ENCODE results near the gene RAPH1. TPM values are rescaled to one million over a fixed set of nuclear protein-coding genes. Genes with fewer than 3 reads are reported as not detected.
A peak's percentile ranks its signal among the peaks of the same experiment; 100 is the strongest.

Gene RAPH1
- total and polyA plus RNA-seq, 2 experiments from 2014 or later, result 5.0 to 36.2 TPM

DNA sequence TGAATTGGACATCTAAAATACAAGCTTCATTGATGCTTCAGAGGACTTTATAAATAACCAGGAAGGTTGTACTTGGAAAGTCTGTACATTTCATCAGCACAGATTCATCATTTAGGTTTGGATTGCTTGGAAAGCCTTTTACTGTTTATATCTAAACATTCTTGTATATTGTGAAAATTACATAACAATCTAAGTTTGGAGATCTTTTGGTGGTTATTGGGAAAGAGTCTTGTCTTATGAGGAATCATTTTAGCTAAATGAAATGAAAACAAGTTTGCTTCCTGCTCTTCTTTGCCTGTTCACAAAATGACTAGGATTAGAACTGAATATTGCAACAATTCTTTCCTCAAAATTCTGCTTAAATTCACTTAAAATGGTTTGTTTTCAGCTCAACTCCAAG is 127.6 kb downstream of the RAPH1 start:
- no peak overlapping the region for H3K4me2 ChIP-seq
- H4K20me1 ChIP-seq (replicated peaks; ENCODE audit: insufficient read depth), result peaks cover 12% of the 10 kb centered on the region; the same call in 1 of the 2 replicates
- no peaks in the 10 kb centered on the region for H3K9me3 Mint-ChIP-seq
- peaks cover 63% of the 10 kb centered on the region for H3K36me3 Mint-ChIP-seq (ENCODE audit: low read depth)
- no peak for ATAC-seq
- H3K4me3 Mint-ChIP-seq, result no peak overlapping the region
- no peak overlapping the region for H2AFZ ChIP-seq
- no peaks in the 10 kb centered on the region for H3K4me1 ChIP-seq (ENCODE audit: insufficient read depth)
- no peak overlapping the region for H3K27ac Mint-ChIP-seq
- no peaks in the 10 kb centered on the region for H3K27me3 Mint-ChIP-seq (ENCODE audit: insufficient read depth, low read depth, poor library complexity)
- peaks cover 48% of the 10 kb centered on the region for H3K36me3 ChIP-seq (ENCODE audit: insufficient read depth)
- no peak overlapping the region for H3K27ac ChIP-seq (ENCODE audit: low read depth)
- no peak for DNase-seq (ENCODE audit: low spot score)
- no peaks in the 10 kb centered on the region for H3K79me2 ChIP-seq (replicated peaks; ENCODE audit: insufficient read depth)
- no peaks in the 10 kb centered on the region for H3F3A ChIP-seq (replicated peaks; ENCODE audit: low read depth)
- no peaks in the 10 kb centered on the region for H3K9me2 ChIP-seq (ENCODE audit: insufficient read depth)
- H3K4me3 ChIP-seq, result no peak overlapping the region
- no peaks in the 10 kb centered on the region for H3K4me1 Mint-ChIP-seq
- H3K27me3 ChIP-seq (ENCODE audit: insufficient read depth), result no peaks in the 10 kb centered on the region
- TF ChIP-seq CREB1 (CRISPR knock-in tag; IDR thresholded peaks at IDR 0.05; ENCODE audit: low read depth) (no peak), ZNF114 (CRISPR knock-in tag; IDR thresholded peaks at IDR 0.05) (no peak), POLR2AphosphoS5 (IDR thresholded peaks at IDR 0.05; ENCODE audit: low read depth) (no peak), NANOG (IDR thresholded peaks at IDR 0.05; ENCODE audit: borderline replicate concordance) (no peak), ZNF331 (CRISPR knock-in tag; IDR thresholded peaks at IDR 0.05; ENCODE audit: low read depth) (no peak), EZH2phosphoT487 (IDR thresholded peaks at IDR 0.05; ENCODE audit: unreplicated experiment) (no peak)

DNA sequence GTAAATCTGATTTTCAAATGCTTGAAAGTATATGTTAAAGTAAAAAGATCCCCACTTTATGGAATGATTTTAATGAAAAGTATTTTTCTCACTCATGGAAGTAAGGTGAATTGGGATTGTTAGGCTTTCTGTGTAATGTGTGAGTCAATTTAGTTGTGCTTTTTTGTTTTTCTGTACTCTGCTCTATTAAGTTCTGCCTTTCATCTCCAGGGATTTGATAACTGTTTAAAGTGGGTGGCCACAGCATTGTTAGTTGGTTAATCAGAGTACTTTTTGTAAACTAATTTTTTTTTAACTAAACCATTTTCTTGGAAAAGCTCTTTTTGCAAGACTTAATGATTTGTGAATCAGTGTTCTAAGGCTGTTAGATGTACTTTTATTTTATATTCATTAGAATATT is 130.1 kb downstream of the RAPH1 start:
- no peaks in the 10 kb centered on the region for H3K4me1 Mint-ChIP-seq
- no peaks in the 10 kb centered on the region for H3K27me3 ChIP-seq (ENCODE audit: insufficient read depth)
- no peaks in the 10 kb centered on the region for H3K9me2 ChIP-seq (ENCODE audit: insufficient read depth)
- H3K79me2 ChIP-seq (replicated peaks; ENCODE audit: insufficient read depth), result no peaks in the 10 kb centered on the region; the same call in 1 of the 2 replicates
- ATAC-seq (no peak), DNase-seq (ENCODE audit: low spot score) (no peak)
- no peak overlapping the region for H3K4me2 ChIP-seq
- no peaks in the 10 kb centered on the region for H3F3A ChIP-seq (replicated peaks; ENCODE audit: low read depth)
- peaks cover 57% of the 10 kb centered on the region for H3K36me3 Mint-ChIP-seq (ENCODE audit: low read depth)
- no peaks in the 10 kb centered on the region for H3K4me1 ChIP-seq (ENCODE audit: insufficient read depth)
- TF ChIP-seq JUNB (IDR thresholded peaks at IDR 0.05; ENCODE audit: unreplicated experiment), result no peak
- no peak for TF ChIP-seq EZH2 (IDR thresholded peaks at IDR 0.05; ENCODE audit: low read depth, unreplicated experiment)
- TF ChIP-seq POLR2AphosphoS5 (IDR thresholded peaks at IDR 0.05; ENCODE audit: low read depth), result no peak
- no peak for TF ChIP-seq CREB1 (CRISPR knock-in tag; IDR thresholded peaks at IDR 0.05; ENCODE audit: low read depth)
- peaks cover 40% of the 10 kb centered on the region for H3K36me3 ChIP-seq (ENCODE audit: insufficient read depth)
- H3K4me3 Mint-ChIP-seq, result no peak overlapping the region
- H3K27me3 Mint-ChIP-seq (ENCODE audit: insufficient read depth, low read depth, poor library complexity), result no peaks in the 10 kb centered on the region
- no peak overlapping the region for H3K4me3 ChIP-seq
- H3K27ac ChIP-seq (ENCODE audit: low read depth), result no peak overlapping the region
- peaks cover 7% of the 10 kb centered on the region; the same call in 1 of the 2 replicates for H4K20me1 ChIP-seq (replicated peaks; ENCODE audit: insufficient read depth)
- no peak overlapping the region for H2AFZ ChIP-seq
- H3K9me3 Mint-ChIP-seq, result no peaks in the 10 kb centered on the region
- H3K27ac Mint-ChIP-seq, result no peak overlapping the region

- Histone ChIP-seq H3K4me3 (no peak overlapping the region), H2AFZ (no peak overlapping the region), H3K4me1 (ENCODE audit: insufficient read depth) (peaks cover 5% of the 10 kb centered on the region; the same call in 1 of the 2 replicates), H3K9me2 (ENCODE audit: insufficient read depth) (no peaks in the 10 kb centered on the region), H4K20me1 (replicated peaks; ENCODE audit: insufficient read depth) (peaks cover 7% of the 10 kb centered on the region; the same call in 1 of the 2 replicates), H3K79me2 (replicated peaks; ENCODE audit: insufficient read depth) (no peaks in the 10 kb centered on the region; the same call in 1 of the 2 replicates), H3K36me3 (ENCODE audit: insufficient read depth) (peaks cover 29% of the 10 kb centered on the region), H3K27me3 (ENCODE audit: insufficient read depth) (no peaks in the 10 kb centered on the region), H3K27ac (ENCODE audit: low read depth) (peak overlapping the region; percentile 63; the same call in 1 of the 2 replicates), H3K4me2 (no peak overlapping the region), H3F3A (replicated peaks; ENCODE audit: low read depth) (no peaks in the 10 kb centered on the region)
- H3K27ac Mint-ChIP-seq, result peak overlapping the region; percentile 46; the same call in 1 of the 2 replicates
- DNase-seq (ENCODE audit: low spot score) (no peak), ATAC-seq (no peak)
- peaks cover 54% of the 10 kb centered on the region for H3K36me3 Mint-ChIP-seq (ENCODE audit: low read depth)
- H3K27me3 Mint-ChIP-seq (ENCODE audit: insufficient read depth, low read depth, poor library complexity), result no peaks in the 10 kb centered on the region
- no peaks in the 10 kb centered on the region for H3K9me3 Mint-ChIP-seq
- peaks cover 10% of the 10 kb centered on the region for H3K4me1 Mint-ChIP-seq
- H3K4me3 Mint-ChIP-seq, result no peak overlapping the region
- TF ChIP-seq NANOG (IDR thresholded peaks at IDR 0.05; ENCODE audit: borderline replicate concordance) (no peak), JUNB (IDR thresholded peaks at IDR 0.05; ENCODE audit: unreplicated experiment) (no peak), ZNF114 (CRISPR knock-in tag; IDR thresholded peaks at IDR 0.05) (no peak), ZNF331 (CRISPR knock-in tag; IDR thresholded peaks at IDR 0.05; ENCODE audit: low read depth) (no peak), POLR2AphosphoS5 (IDR thresholded peaks at IDR 0.05; ENCODE audit: low read depth) (no peak)
- TF ChIP-seq, protein P1, sequence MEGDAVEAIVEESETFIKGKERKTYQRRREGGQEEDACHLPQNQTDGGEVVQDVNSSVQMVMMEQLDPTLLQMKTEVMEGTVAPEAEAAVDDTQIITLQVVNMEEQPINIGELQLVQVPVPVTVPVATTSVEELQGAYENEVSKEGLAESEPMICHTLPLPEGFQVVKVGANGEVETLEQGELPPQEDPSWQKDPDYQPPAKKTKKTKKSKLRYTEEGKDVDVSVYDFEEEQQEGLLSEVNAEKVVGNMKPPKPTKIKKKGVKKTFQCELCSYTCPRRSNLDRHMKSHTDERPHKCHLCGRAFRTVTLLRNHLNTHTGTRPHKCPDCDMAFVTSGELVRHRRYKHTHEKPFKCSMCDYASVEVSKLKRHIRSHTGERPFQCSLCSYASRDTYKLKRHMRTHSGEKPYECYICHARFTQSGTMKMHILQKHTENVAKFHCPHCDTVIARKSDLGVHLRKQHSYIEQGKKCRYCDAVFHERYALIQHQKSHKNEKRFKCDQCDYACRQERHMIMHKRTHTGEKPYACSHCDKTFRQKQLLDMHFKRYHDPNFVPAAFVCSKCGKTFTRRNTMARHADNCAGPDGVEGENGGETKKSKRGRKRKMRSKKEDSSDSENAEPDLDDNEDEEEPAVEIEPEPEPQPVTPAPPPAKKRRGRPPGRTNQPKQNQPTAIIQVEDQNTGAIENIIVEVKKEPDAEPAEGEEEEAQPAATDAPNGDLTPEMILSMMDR (conservative IDR thresholded peaks at IDR 0.05; ENCODE audit: low read depth in 2 of 2), result no peak
Measured at GRCh38 chr2:203400805-203401585, 134.1 kb downstream of the RAPH1 start.

Data from GM23338 (cell line).